Esophagus muscularis mucosa (tissue), 4 donors: ENCODE results near the gene ADGRL4. TPM values are rescaled to one million over a fixed set of nuclear protein-coding genes. Genes with fewer than 3 reads are reported as not detected.

Source experiments
- DNase-seq: peaks from one replicate; pipeline ENCODE4 v3.0.0-alpha.2; 2017; ENCODE audit errors: extremely low spot score
- H3K27ac ChIP-seq, 4 donors: fragments of 200-600 bp; sonication (generic); replicated peaks in 1 of 4; 1 replicate in 3 of 4; 2 replicates in 1 of 4; pipeline ENCODE4 v1.5.1; 2016 to 2019; ENCODE audit warnings: mild to moderate bottlenecking in 1 of 4
- H3K27me3 ChIP-seq, 4 donors: fragments of 200-600 bp; sonication (generic); one replicate each; pipeline versions ENCODE4 v1.5.1 to v1.6.0; 2016 to 2019
- H3K36me3 ChIP-seq, 4 donors: fragments of 200-600 bp; sonication (generic); one replicate each; pipeline ENCODE4 v1.5.1; 2016 to 2019
- H3K4me1 ChIP-seq, 4 donors: fragments of 200-600 bp; sonication (generic); one replicate each; pipeline ENCODE4 v1.5.1; 2016 to 2019
- H3K4me3 ChIP-seq, 4 donors: fragments of 200-600 bp; sonication (generic); 1 replicate in 2 of 4; 2 replicates in 2 of 4; pipeline ENCODE4 v1.5.1; 2016 to 2019; ENCODE audit warnings: mild to moderate bottlenecking in 4 of 4, moderate library complexity in 1 of 4
- H3K9me3 ChIP-seq, 4 donors: fragments of 200-600 bp; sonication (generic); 1 replicate in 3 of 4; 2 replicates in 1 of 4; pipeline ENCODE4 v1.5.1; 2016 to 2019
- CTCF ChIP-seq, 3 experiments: fragments of 200-600 bp in 2 of 3; fragments of 450-650 bp in 1 of 3; sonication (generic) in 2 of 3; IDR thresholded peaks; one replicate each; pipeline ENCODE4 v1.5.1; 2017 to 2019; ENCODE audit warnings: antibody characterized with exemption in 3 of 3, mild to moderate bottlenecking in 2 of 3, moderate library complexity in 1 of 3
- EP300 ChIP-seq: sonication (generic); formaldehyde crosslinking; IDR thresholded peaks from one replicate; pipeline ENCODE4 v1.6.1; 2017; ENCODE audit warnings: antibody characterized with exemption
- POLR2A ChIP-seq: fragments of 450-650 bp; IDR thresholded peaks from one replicate; pipeline ENCODE4 v1.6.1; 2017; ENCODE audit warnings: antibody characterized with exemption, moderate library complexity, mild to moderate bottlenecking, low read depth
- POLR2AphosphoS5 ChIP-seq, 2 donors: sonication (generic); formaldehyde crosslinking; IDR thresholded peaks; one replicate each; pipeline ENCODE4 v1.6.1; 2017; ENCODE audit warnings: antibody characterized with exemption in 2 of 2
- WGBS: methylation state at CpG from one replicate; pipeline ENCODE4 v1.1.5; 2018; 5-methylcytosine and 5-hydroxymethylcytosine counted together
- intact Hi-C: fragments of 100-400 bp; cut with DNase I; formaldehyde crosslinking; loops from one replicate; pipeline ENCODE4 v1.15.1; 2023
- total RNA-seq, 4 donors: library from RNA; depleted of rRNA; stranded (reverse); fragments of >200 nt; gene quantifications; one replicate each; pipeline versions ENCODE4 v1.1.0 to v1.2.1, GENCODE V29; 2016

The ADGRL4 gene
- total RNA-seq, 4 donors from 2014 or later: 18.7 to 34.9 (median 32.6) TPM

DNA sequence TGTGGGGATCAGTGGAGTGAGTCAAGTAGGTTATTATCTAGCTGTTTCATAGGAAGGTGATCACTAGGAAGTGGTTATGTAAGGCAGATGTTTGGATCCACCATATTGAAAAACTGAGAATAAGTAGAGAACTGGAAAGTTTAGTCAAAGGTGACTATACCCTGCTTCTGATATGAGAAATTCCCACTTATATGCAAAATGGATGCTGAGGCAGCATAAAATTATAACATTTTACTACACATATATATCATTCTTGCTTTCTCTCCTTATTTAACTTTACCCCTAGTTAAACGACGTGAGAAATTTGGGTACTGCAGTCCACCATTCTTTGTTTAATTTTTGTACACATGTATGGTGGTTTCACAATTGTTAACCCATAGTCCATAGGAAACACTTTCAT lies 142.4 kb downstream of the ADGRL4 start:
- TF ChIP-seq POLR2AphosphoS5 (IDR thresholded peaks at IDR 0.05) (no peak), EP300 (no peak), CTCF (IDR thresholded peaks at IDR 0.05) (no peak), POLR2A (no peak)
- whole genome bisulfite sequencing: 96% methylated on average over 2 of the region's 2 CpGs
- no peaks in the 10 kb centered on the region for H3K9me3 ChIP-seq
- H3K4me3 ChIP-seq: no peak overlapping the region
- H3K27me3 ChIP-seq: no peaks in the 10 kb centered on the region
- no peak overlapping the region for H3K27ac ChIP-seq
- DNase-seq: no peak
- H3K36me3 ChIP-seq: no peaks in the 10 kb centered on the region
- peaks cover 0 to 7% (median 0%) of the 10 kb centered on the region in 4 donors for H3K4me1 ChIP-seq
- intact Hi-C loops: no loop called here

DNA sequence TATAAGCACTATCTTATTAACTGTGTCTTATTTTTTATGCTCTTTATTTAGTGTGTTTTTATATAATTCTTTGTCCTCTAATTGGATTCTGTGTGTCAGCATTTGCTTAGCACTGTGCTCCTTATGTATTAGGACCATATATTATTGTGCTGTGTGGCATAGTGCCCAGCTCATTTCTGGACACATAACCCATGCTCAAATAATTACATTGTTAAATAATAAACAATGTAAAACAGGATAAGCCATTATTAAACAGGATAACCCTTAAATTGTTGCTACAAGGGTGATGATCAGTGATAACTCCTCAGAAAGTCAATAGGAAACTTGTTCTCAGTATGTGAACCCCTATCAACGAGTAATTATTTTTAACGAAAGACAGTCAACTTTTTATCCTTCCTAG lies 150.4 kb downstream of the ADGRL4 start:
- TF ChIP-seq POLR2AphosphoS5 (IDR thresholded peaks at IDR 0.05): no peak
- TF ChIP-seq CTCF (IDR thresholded peaks at IDR 0.05): no peak
- TF ChIP-seq POLR2A: no peak
- TF ChIP-seq EP300: no peak
- Histone ChIP-seq H3K27ac (no peak overlapping the region), H3K27me3 (no peaks in the 10 kb centered on the region), H3K36me3 (no peaks in the 10 kb centered on the region), H3K9me3 (no peaks in the 10 kb centered on the region), H3K4me1 (no peaks in the 10 kb centered on the region), H3K4me3 (no peak overlapping the region)
- no peak for DNase-seq
- intact Hi-C loops: no loop called here
- WGBS: 72% methylated on average over 2 of the region's 2 CpGs

DNA sequence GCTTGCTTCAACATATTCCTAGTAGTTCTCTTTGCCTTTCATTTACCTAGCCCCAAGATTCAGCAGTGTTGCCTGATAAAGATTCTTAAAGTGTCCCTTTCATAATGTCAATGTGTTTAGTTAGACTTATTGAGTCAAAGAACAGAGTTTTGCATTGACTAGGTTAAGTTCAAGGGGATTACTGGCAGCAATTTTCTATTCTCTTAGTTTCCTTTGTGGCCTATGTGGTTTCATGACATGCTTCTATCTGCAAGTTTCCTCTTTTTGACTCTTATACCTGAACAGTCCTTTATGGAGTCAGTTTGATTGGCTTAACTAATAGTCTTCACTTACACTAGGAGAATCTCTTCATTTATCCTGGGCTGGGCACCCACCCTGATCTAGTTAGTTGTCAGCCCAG lies 151.3 kb downstream of the ADGRL4 start:
- no peak for TF ChIP-seq EP300
- no peak for TF ChIP-seq POLR2A
- TF ChIP-seq POLR2AphosphoS5 (IDR thresholded peaks at IDR 0.05): no peak
- no peak for TF ChIP-seq CTCF (IDR thresholded peaks at IDR 0.05)
- Histone ChIP-seq H3K36me3 (no peaks in the 10 kb centered on the region), H3K9me3 (no peaks in the 10 kb centered on the region), H3K27ac (no peak overlapping the region), H3K4me3 (no peak overlapping the region), H3K4me1 (no peaks in the 10 kb centered on the region), H3K27me3 (no peaks in the 10 kb centered on the region)
- DNase-seq: no peak
- intact Hi-C loops: no loop called here

GRCh38 chr1:78854556-78854955 lies 152.0 kb downstream of the ADGRL4 start:
- no peaks in the 10 kb centered on the region for H3K4me1 ChIP-seq
- no peaks in the 10 kb centered on the region for H3K36me3 ChIP-seq
- intact Hi-C loops: no loop called here
- DNase-seq: no peak
- H3K9me3 ChIP-seq: no peaks in the 10 kb centered on the region
- H3K4me3 ChIP-seq: no peak overlapping the region
- H3K27ac ChIP-seq: no peak overlapping the region
- 93% methylated on average over 5 of the region's 5 CpGs for WGBS
- TF ChIP-seq POLR2AphosphoS5 (IDR thresholded peaks at IDR 0.05): no peak
- TF ChIP-seq EP300: no peak
- TF ChIP-seq CTCF (IDR thresholded peaks at IDR 0.05): no peak
- no peak for TF ChIP-seq POLR2A
- no peaks in the 10 kb centered on the region for H3K27me3 ChIP-seq

- TF ChIP-seq POLR2AphosphoS5 (IDR thresholded peaks at IDR 0.05) (no peak), POLR2A (no peak), EP300 (no peak)
- no peaks in the 10 kb centered on the region for H3K9me3 ChIP-seq
- no peak overlapping the region for H3K27ac ChIP-seq
- no peak overlapping the region for H3K4me3 ChIP-seq
- no peaks in the 10 kb centered on the region for H3K36me3 ChIP-seq
- 49% methylated on average over 4 of the region's 4 CpGs for WGBS
- no peak for DNase-seq
- no peaks in the 10 kb centered on the region for H3K27me3 ChIP-seq
- intact Hi-C loops: loop anchor here (5.0 kb wide), 1 partner anchor 354 kb away; no protein-coding TSS in a partner anchor
- peaks cover 16 to 40% (median 37%) of the 10 kb centered on the region in 4 donors for H3K4me1 ChIP-seq
Measured at GRCh38 chr1:78843546-78843945, 163.0 kb downstream of the ADGRL4 start.
